Natural killer cell treated with Interleukin-12 subunit alpha and Interleukin-12 subunit beta and Interleukin-15 and Interleukin-18, amount 100 ng/mL, for 72 hours (primary cell): Measurements from ENCODE around the gene HSD17B1. TPM values are rescaled to one million over a fixed set of nuclear protein-coding genes. Genes with fewer than 3 reads are reported as not detected.

Source experiments
- ATAC-seq, 2 donors: fragments of 150-1000 bp; cut with Tn5 transposase in 1 of 2; sonication (Bioruptor Pico), chemical (Tn5 transposase) in 1 of 2; 2 replicates each; pipeline ENCODE4 v1.10.0; 2021
- DNase-seq: peaks from one replicate; pipeline ENCODE4 v3.0.0; 2022; ENCODE audit warnings: low spot score
- H3K27ac Mint-ChIP-seq, 2 donors: 1 replicate in 1 of 2; 2 replicates in 1 of 2; pipeline ENCODE4 v1.8.0; 2022; ENCODE audit warnings: mixed read lengths in 2 of 2, mild to moderate bottlenecking in 1 of 2, moderate library complexity in 1 of 2
- H3K27me3 Mint-ChIP-seq, 2 donors: 1 replicate in 1 of 2; 2 replicates in 1 of 2; pipeline ENCODE4 v1.8.0; 2022; ENCODE audit warnings: mixed read lengths in 2 of 2
- H3K36me3 Mint-ChIP-seq: one replicate; pipeline ENCODE4 v1.8.0; 2022; ENCODE audit warnings: mixed read lengths
- H3K4me1 Mint-ChIP-seq, 2 donors: 1 replicate in 1 of 2; 2 replicates in 1 of 2; pipeline ENCODE4 v1.8.0; 2022; ENCODE audit warnings: low read depth in 2 of 2, mixed read lengths in 2 of 2, mild to moderate bottlenecking in 1 of 2
- H3K4me3 Mint-ChIP-seq: one replicate; pipeline ENCODE4 v1.8.0; 2022; ENCODE audit warnings: mixed read lengths
- H3K9me3 Mint-ChIP-seq: 2 replicates; pipeline ENCODE4 v1.8.0; 2022; ENCODE audit warnings: mixed read lengths
- total RNA-seq, 2 donors: library from RNA; stranded (reverse); gene quantifications; one replicate each; pipeline ENCODE4 v1.2.3, GENCODE V29; 2022

HSD17B1 gene
- total RNA-seq, 2 donors from 2014 or later, result 0.71 to 1.6 TPM

DNA sequence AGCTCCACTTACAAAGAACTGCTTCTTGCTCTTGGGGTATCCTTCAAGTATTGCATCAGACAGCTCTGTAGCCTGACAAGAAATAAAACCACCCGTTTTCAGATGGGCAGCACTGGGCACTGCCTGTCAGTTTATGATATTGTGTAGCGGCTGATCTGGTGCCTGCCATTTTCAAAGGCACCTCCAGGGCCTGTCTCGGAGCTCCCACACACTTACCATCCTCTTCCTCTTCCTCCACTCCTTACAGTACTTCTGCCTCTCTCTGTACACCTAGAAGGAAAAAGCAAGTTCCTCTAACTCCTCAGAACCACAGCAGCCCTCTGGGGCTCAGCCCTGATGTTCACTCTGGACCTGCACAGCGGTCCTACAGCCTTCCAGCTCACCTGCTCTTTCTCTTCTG, 20.4 kb downstream of the HSD17B1 start:
- no peak overlapping the region for H3K4me3 Mint-ChIP-seq
- DNase-seq (no peak), ATAC-seq (no peak)
- H3K9me3 Mint-ChIP-seq, result no peaks in the 10 kb centered on the region
- H3K27ac Mint-ChIP-seq, result peak overlapping the region; percentile 41 to 63
- H3K27me3 Mint-ChIP-seq, result no peaks in the 10 kb centered on the region
- peaks cover 38 to 39% of the 10 kb centered on the region in 2 donors for H3K4me1 Mint-ChIP-seq
- H3K36me3 Mint-ChIP-seq, result peaks cover 27% of the 10 kb centered on the region

DNA sequence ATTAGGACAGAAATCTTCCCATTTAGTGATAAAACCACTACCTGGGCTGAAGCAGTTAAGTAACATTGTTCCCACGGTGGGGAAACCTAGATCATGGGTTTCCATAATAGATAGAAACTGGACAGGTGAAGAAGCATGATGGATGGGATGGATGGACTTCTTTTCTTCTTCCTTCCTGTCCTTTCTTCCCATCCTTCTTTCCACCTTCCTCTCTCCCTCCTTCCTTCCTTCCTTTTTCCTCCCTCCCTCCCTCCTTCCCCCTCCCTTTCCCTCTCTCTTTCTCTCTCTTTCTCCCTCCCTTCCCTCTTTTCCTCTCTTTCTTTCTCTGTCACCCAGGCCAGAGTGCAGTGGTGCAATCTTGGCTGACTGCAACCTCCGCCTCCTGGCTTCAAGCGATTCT, 21.7 kb downstream of the HSD17B1 start:
- Mint-ChIP-seq H3K4me3 (no peak overlapping the region), H3K4me1 (peaks cover 35 to 42% of the 10 kb centered on the region in 2 donors), H3K36me3 (peaks cover 27% of the 10 kb centered on the region), H3K27me3 (no peaks in the 10 kb centered on the region), H3K9me3 (no peaks in the 10 kb centered on the region), H3K27ac (no peak overlapping the region)
- no peak for DNase-seq
- ATAC-seq, result no peak

DNA sequence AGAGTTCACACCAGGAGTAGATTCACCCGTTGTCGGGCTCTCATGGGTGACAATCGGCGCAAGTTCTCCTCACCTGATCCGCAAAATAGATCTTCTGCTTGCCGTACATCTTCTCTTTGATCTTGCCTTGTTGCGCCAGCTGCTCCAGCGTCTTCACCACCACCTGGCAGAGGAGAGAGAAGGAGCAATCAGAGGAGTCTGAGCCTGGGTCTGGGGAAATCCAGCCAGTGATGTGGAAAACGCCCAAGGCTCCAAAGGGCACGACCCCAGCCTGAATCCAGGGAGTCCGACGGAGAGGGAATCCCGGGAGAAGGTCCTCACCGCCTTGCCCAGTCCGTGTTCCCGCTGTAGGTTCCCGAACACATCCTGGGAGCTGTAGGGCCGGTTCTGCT, 24.4 kb downstream of the HSD17B1 start:
- ATAC-seq (peak in 1 of 2 donors; percentile 3), DNase-seq (no peak)
- H3K9me3 Mint-ChIP-seq, result no peaks in the 10 kb centered on the region
- H3K27me3 Mint-ChIP-seq, result no peaks in the 10 kb centered on the region
- peak overlapping the region; percentile 100 for H3K4me3 Mint-ChIP-seq
- peaks cover 40% of the 10 kb centered on the region in 2 donors for H3K4me1 Mint-ChIP-seq
- H3K27ac Mint-ChIP-seq, result peak overlapping the region; percentile 92 to 97
- peaks cover 27% of the 10 kb centered on the region for H3K36me3 Mint-ChIP-seq

DNA sequence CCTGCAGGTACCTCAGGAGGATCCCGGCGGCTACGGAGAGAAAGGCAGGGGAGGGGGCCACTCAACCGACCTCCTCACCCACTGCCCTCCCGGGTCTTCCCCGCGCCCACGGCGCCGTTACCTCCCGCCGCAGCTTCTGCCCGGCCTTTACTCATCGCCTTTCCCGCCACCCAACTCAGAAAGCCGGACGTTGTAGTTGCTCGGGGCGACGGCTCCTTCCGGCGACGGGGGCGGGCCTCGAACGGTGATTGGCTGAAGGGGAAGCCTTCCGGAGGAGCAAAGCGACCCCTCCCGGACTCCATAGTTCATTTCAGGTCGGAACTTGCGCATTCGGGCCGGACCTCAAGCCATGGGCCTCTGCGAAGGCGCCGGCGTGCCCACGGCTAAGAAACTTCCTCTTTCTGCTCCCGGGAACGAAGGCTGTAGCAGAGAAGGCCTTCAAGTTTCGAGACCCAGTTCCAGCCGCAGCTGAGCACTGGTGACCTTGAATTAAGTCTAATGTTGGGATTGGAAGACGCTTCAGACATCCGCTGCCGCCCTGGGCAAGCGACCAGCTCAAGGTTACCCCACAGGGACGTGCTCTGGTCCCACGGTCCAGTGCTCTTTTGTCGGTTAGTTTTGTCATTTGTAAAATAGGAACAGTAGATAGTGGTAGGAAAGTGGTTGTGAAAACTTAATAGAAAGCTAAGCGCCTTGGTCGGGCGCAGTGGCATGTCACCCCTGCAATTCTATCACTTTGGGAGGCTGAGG, 25.0 kb downstream of the HSD17B1 start, which contains the start of gene PSMC3IP:
Gene PSMC3IP, minus strand, starts transcription at position 198 of the 750 bp plus-strand sequence. Its CDS starts 43 bp downstream, at position 155.
- ATAC-seq (peak; percentile 98), DNase-seq (peak; percentile 96)
- H3K4me3 Mint-ChIP-seq, result peak within 1 kb of the TSS; percentile 100
- peaks cover 39 to 40% of the 10 kb centered on the region in 2 donors for H3K4me1 Mint-ChIP-seq
- H3K27ac Mint-ChIP-seq, result peak within 1 kb of the TSS; percentile 92 to 97
- no peaks in the 10 kb centered on the region for H3K27me3 Mint-ChIP-seq
- H3K36me3 Mint-ChIP-seq, result peaks cover 26% of the 10 kb centered on the region
- no peaks in the 10 kb centered on the region for H3K9me3 Mint-ChIP-seq

DNA sequence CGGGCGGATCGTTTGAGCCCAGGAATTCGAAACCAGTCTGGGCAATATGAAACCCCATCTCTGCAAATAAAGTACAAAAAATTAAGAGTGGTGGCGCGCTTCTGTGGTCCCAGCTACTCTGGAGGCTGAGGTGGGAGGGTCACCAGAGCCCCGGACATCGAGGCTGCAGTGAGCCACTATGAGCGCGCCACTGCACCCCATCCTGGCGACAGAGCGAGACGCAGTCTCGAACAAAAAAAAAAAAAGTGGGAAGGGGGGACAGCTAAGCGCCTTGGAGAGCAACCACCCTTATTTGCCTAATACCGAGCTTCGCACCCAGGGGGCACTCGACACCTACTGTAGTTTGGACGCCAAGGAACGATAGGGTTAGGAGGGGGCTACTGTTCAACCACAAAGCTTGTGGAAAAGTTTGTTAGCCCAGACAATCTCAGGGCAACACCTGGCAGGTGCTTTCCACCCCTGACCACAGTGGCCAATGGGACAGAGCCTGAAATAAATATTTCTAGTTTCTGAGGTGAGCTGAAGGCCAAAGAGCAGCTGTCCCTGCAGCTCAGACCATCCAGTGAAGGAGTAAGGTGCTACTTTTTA, 25.7 kb downstream of the HSD17B1 start:
- peak; percentile 63 for DNase-seq
- ATAC-seq, result peak; percentile 46 to 57
- Mint-ChIP-seq H3K27me3 (no peaks in the 10 kb centered on the region), H3K4me3 (peak overlapping the region; percentile 100), H3K36me3 (peaks cover 24% of the 10 kb centered on the region), H3K27ac (peak overlapping the region; percentile 92 to 97), H3K4me1 (peaks cover 35 to 36% of the 10 kb centered on the region in 2 donors), H3K9me3 (no peaks in the 10 kb centered on the region)

DNA sequence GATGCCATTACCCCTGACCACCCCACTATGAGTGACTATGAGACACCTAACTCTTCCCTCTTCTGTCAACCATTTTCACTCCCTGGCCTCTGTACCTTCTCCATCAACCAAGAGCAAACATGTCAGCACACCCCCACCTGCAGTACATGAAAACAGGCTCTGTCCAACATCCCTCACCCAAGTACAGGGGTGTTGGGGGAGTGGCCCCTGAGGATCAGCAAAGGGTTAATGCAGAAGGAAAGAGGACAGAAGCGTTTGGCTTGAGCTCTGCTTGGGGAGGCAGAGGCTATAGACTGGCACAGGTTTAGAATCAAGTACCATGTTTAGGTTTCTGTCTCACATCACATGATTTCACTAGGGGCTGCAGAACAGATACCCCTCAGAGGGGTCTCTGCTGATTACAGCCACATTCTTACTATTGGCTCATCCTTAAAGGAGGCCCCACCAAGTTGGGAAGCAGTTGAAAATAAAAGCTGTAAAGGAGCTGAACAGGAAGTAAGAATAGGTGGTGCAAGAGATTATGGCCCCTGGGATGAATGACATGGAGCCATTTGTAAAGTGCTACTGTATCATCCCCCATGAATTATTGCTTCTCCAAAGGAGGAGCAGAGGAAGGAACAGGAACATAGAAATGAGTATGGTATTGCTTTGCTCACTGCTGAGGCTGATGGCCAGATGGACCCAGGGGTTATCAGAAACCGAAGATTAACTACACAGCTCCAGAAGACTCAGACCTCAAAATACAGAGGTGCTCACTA, 27.2 kb downstream of the HSD17B1 start:
- DNase-seq (no peak), ATAC-seq (no peak)
- Mint-ChIP-seq H3K27ac (peak overlapping the region; percentile 26 to 38), H3K4me1 (peaks cover 32 to 34% of the 10 kb centered on the region in 2 donors), H3K27me3 (no peaks in the 10 kb centered on the region), H3K36me3 (peaks cover 18% of the 10 kb centered on the region), H3K4me3 (peak overlapping the region; percentile 54), H3K9me3 (no peaks in the 10 kb centered on the region)

DNA sequence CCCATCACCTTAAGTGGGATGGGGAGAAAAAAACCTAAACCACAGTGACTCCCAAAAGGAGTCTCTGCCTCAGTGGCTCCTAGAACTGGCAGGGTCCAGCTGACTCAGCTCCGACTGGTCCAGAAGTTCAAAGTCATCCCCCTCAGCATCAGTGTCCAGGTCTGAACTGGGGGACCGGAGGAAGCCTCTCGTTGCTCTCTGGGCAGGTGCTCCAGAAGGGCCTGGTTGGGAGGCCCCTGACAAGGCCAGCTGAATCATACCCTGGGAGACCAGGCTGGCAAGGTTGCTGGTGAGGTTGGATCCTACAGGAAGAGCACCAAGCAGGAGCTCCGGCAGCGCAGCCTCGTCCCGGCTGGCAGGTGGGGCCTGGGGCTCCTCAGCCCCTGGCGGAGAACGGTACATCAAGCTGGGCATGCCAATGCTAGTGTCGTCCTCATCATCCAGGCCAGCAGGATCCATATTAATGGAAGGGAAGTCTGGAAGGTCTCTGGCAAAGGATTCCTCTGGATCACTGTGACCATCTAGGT, 29.1 kb downstream of the HSD17B1 start:
- peaks cover 10% of the 10 kb centered on the region for H3K36me3 Mint-ChIP-seq
- no peaks in the 10 kb centered on the region for H3K27me3 Mint-ChIP-seq

DNA sequence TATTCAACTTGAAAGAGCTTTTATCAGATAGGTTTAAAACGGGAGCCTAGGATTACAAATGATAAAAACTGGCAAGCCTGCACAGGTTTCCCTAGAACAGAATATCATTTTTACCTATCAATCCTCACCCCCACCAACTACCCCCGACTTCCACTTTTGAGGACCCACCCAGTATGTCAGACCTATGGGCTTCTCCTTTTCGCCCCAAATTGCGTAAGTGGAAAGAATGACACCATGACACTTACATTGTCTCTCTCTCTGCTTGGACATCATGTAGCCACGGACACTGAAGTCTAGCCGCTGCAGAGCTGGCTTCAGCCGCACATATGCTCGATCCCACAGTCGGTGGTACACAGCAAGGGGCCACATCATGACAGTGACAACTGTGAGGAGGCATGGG, 32.2 kb downstream of the HSD17B1 start:
- Mint-ChIP-seq H3K4me3 (no peak overlapping the region), H3K9me3 (no peaks in the 10 kb centered on the region), H3K4me1 (peaks cover under 1 to 2% of the 10 kb centered on the region in 2 donors), H3K27me3 (no peaks in the 10 kb centered on the region), H3K27ac (no peak overlapping the region), H3K36me3 (peaks cover 18% of the 10 kb centered on the region)
- DNase-seq (no peak), ATAC-seq (no peak)

More for the DNA sequence above, 29.1 kb downstream of the HSD17B1 start:
- H3K27ac Mint-ChIP-seq, result no peak overlapping the region
- H3K4me3 Mint-ChIP-seq, result no peak overlapping the region
- ATAC-seq, result no peak
- DNase-seq, result no peak
- no peaks in the 10 kb centered on the region for H3K9me3 Mint-ChIP-seq
- H3K4me1 Mint-ChIP-seq, result peaks cover 16 to 22% of the 10 kb centered on the region in 2 donors

DNA sequence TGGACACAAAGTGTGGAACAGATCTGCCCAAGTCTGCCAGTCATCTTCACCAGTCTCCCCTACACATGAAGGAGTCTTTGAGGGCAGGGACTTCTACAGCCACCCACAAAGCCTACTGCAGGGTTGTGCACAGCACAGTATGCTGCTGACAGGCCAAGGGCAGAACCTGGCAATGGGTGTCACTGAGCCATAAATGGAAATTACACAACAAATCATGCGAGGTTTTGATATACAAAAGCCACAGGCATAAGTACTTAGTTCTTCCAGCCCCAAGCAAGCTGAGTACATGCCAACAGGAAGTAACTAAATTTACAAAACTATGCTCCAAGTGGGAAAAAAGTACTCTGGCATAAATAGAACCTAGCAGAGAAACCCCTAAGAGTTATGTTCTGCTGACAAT, 32.6 kb downstream of the HSD17B1 start:
- peaks cover 0 to 2% of the 10 kb centered on the region in 2 donors for H3K4me1 Mint-ChIP-seq
- no peaks in the 10 kb centered on the region for H3K27me3 Mint-ChIP-seq
- no peak overlapping the region for H3K27ac Mint-ChIP-seq
- H3K4me3 Mint-ChIP-seq, result no peak overlapping the region
- DNase-seq (no peak), ATAC-seq (peak in 1 of 2 donors; percentile 6)
- H3K36me3 Mint-ChIP-seq, result peaks cover 19% of the 10 kb centered on the region
- no peaks in the 10 kb centered on the region for H3K9me3 Mint-ChIP-seq

DNA sequence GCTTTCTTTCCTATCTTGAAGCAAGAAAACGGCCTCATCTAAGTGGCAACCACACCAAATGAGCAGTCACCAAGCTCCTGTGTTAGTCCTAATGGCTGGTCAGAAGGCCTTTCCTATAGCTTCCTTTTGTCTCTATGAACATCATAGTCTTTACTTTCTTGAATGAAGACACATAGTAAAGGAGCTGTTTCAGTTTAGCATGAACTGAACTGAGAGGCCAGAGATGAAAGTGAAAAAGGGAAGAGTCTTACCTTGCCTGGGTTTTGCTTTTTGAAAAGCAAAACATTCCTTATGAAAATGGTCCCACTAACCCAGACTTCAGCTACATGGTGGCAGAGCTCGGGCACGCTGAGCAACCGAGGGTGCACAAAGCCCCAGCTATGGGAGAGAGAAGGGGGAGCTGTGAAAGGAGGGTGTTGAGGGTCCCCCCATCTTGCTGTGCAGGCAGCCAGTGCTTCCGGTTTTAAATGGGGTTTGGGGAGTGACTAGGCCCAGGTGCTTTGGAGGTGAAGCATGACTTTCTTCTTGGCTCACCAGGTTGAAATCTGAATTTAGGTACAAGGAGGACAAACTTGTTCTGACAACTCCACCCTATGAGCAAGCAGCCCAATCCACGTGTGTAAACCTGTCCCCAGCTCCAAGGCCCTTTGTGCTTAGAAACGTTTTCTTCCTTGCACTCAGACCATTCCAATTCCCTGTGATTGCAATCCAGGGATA, 33.9 kb downstream of the HSD17B1 start:
- ATAC-seq (no peak), DNase-seq (no peak)
- peaks cover 0 to 2% of the 10 kb centered on the region in 2 donors for H3K4me1 Mint-ChIP-seq
- peaks cover 19% of the 10 kb centered on the region for H3K36me3 Mint-ChIP-seq
- H3K9me3 Mint-ChIP-seq, result no peaks in the 10 kb centered on the region
- no peaks in the 10 kb centered on the region for H3K27me3 Mint-ChIP-seq
- H3K4me3 Mint-ChIP-seq, result no peak overlapping the region
- no peak overlapping the region for H3K27ac Mint-ChIP-seq

DNA sequence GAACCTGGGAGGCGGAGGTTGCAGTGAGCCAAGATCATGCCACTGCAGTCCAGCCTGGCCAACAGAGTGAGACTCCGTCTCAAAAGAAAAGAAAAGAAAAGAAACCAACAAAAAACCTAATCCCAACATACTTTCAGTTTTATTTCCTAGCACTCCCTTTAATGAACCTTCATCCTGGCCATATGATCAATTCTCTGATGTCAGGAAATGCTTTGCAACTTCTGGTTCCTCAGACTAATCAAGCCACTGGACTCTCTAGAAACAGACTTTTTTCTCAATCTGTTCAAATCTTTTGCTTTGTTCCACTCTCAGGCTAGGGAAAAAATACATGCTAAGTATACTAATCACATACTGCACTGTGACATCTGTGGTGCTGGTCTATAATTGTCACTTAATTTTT, 38.2 kb downstream of the HSD17B1 start:
- no peak for DNase-seq
- Mint-ChIP-seq H3K4me3 (no peak overlapping the region), H3K36me3 (peaks cover 14% of the 10 kb centered on the region)

DNA sequence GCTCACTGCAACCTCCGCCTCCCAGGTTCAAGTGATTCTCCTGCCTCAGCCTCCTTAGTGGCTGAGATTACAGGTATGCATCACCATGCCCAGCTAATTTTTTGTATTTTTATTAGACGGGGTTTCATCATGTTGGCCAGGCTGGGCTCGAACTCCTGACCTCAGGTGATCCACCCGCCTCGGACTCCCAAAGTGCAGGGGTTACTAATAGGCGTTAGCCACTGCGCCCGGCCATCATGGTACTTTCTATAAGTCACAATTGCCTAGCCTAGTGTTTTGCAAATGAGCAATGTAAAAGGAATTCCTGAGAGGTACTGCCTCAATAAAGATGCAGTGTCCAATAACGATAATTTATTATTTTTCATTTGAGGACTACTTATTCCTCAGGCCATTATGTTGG, 38.7 kb downstream of the HSD17B1 start:
- DNase-seq (no peak), ATAC-seq (no peak)
- no peaks in the 10 kb centered on the region for H3K9me3 Mint-ChIP-seq
- no peak overlapping the region for H3K27ac Mint-ChIP-seq
- peaks cover 14% of the 10 kb centered on the region for H3K36me3 Mint-ChIP-seq
- H3K4me1 Mint-ChIP-seq, result peaks cover 2 to 10% of the 10 kb centered on the region in 2 donors
- H3K27me3 Mint-ChIP-seq, result no peaks in the 10 kb centered on the region
- H3K4me3 Mint-ChIP-seq, result no peak overlapping the region

More for the DNA sequence above, 38.2 kb downstream of the HSD17B1 start:
- ATAC-seq, result no peak
- H3K4me1 Mint-ChIP-seq, result peaks cover 0 to 8% of the 10 kb centered on the region in 2 donors
- H3K9me3 Mint-ChIP-seq, result no peaks in the 10 kb centered on the region
- H3K27ac Mint-ChIP-seq, result no peak overlapping the region
- H3K27me3 Mint-ChIP-seq, result no peaks in the 10 kb centered on the region

DNA sequence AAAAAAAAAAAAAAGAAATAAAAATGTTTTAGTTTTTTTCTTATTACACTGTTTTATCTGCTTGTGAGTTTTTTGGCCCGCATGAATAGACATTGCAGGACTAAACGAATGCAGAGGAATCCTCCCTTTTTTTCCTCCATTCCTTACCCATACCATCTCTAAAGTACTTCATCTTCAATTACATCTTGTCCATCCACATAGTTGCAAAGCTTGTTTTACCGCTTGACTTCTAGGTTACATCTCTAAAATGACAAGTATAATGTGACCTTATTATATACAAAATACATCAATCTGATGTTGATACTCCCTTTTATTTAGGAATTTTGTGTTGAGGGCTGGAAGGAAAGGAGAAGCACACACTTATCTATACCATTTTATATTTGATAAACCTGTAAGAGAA, 43.7 kb downstream of the HSD17B1 start:
- H3K4me3 Mint-ChIP-seq, result no peak overlapping the region
- no peaks in the 10 kb centered on the region for H3K9me3 Mint-ChIP-seq
- H3K4me1 Mint-ChIP-seq, result peaks cover 9 to 19% of the 10 kb centered on the region in 2 donors
- ATAC-seq (no peak), DNase-seq (no peak)
- H3K27ac Mint-ChIP-seq, result no peak overlapping the region
- no peaks in the 10 kb centered on the region for H3K27me3 Mint-ChIP-seq
- H3K36me3 Mint-ChIP-seq, result no peaks in the 10 kb centered on the region
